Thyroid gland (tissue), 4 donors: Measurements from ENCODE around the gene KIF13A. TPM values are rescaled to one million over a fixed set of nuclear protein-coding genes. Genes with fewer than 3 reads are reported as not detected.

Experiments
- DNase-seq, 2 donors: peaks; one replicate each; pipeline ENCODE4 v3.0.0-alpha.2; 2019
- H3K27ac ChIP-seq, 3 donors: fragments of 200-600 bp; sonication (generic); 1 replicate in 2 of 3; 2 replicates in 1 of 3; pipeline ENCODE4 v1.5.1; 2016 to 2019; ENCODE audit warnings: mild to moderate bottlenecking in 1 of 3, moderate library complexity in 1 of 3
- H3K27me3 ChIP-seq: fragments of 200-600 bp; sonication (generic); one replicate; pipeline ENCODE4 v1.5.1; 2019
- H3K36me3 ChIP-seq, 2 donors: fragments of 200-600 bp; sonication (generic); one replicate each; pipeline ENCODE4 v1.5.1; 2016 to 2019
- H3K4me1 ChIP-seq, 2 donors: fragments of 200-600 bp; sonication (generic); one replicate each; pipeline ENCODE4 v1.5.1; 2017 to 2019
- H3K4me3 ChIP-seq, 3 donors: fragments of 200-600 bp; sonication (generic); replicated peaks in 1 of 3; 1 replicate in 2 of 3; 2 replicates in 1 of 3; pipeline ENCODE4 v1.5.1; 2016; ENCODE audit warnings: mild to moderate bottlenecking in 1 of 3
- H3K9me3 ChIP-seq: fragments of 200-600 bp; sonication (generic); one replicate; pipeline ENCODE4 v1.5.1; 2017
- POLR2A ChIP-seq, 2 donors: fragments of 450-650 bp; IDR thresholded peaks; one replicate each; pipeline ENCODE4 v1.6.1; 2017; ENCODE audit warnings: antibody characterized with exemption in 2 of 2, mild to moderate bottlenecking in 2 of 2, moderate library complexity in 1 of 2
- WGBS, 2 donors: methylation state at CpG; one replicate each; pipeline ENCODE4 v1.1.5; 2017; 5-methylcytosine and 5-hydroxymethylcytosine counted together
- intact Hi-C: fragments of 100-400 bp; cut with DNase I; formaldehyde crosslinking; loops from one replicate; pipeline ENCODE4 v1.15.1; 2023
- total RNA-seq, 4 donors: library from RNA; depleted of rRNA; stranded (reverse); fragments of >200 nt; gene quantifications; one replicate each; pipeline ENCODE4 v1.2.3, GENCODE V29; 2016
- TF ChIP-seq, protein P1 (sequence below), 6 experiments: fragments of 200-600 bp in 3 of 6; fragments of 450-650 bp in 3 of 6; sonication (generic) in 3 of 6; IDR thresholded peaks; one replicate each; pipeline ENCODE4 v1.5.1; 2016 to 2019; ENCODE audit warnings: antibody characterized with exemption in 6 of 6, mild to moderate bottlenecking in 2 of 6, inconsistent platforms in 1 of 6, moderate library complexity in 1 of 6

KIF13A gene
- total RNA-seq, 4 donors from 2014 or later = 40.7 to 79.8 (median 66.4) TPM

DNA sequence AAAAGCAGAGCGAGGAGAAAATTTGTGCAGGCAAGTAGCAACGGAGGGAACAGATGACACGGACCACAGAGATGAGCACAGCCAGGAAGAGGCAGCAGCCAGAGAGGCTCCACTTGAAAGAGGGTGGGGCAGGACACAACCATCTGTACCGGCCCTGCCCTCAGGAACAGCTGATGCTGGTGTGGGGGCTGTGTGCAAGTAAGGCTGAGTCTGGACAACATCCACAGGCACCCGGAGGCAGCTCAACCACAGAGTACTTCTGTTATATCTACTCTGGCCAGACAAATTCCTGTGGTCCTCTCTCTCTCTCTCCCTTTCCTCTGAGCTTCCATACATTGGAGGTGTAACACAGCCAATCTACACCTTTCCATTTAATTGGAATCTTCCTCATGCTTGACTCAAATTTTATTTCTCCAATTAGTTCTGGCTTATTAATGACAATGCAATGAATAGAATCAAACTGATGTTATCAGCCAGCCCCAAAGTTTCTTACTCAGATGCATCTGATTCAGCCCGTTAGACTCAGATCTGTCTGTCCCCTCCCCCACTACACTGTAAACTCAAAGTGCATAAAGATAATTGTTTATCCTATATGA lies 24.9 kb downstream of the KIF13A start:
- no peak for DNase-seq
- intact Hi-C loops = no loop called here
- Histone ChIP-seq H3K4me1 (peaks cover 0 to 46% of the 10 kb centered on the region in 2 donors), H3K27ac (no peak overlapping the region), H3K27me3 (no peaks in the 10 kb centered on the region), H3K9me3 (no peaks in the 10 kb centered on the region), H3K4me3 (no peak overlapping the region), H3K36me3 (no peaks in the 10 kb centered on the region)
- TF ChIP-seq, protein P1, sequence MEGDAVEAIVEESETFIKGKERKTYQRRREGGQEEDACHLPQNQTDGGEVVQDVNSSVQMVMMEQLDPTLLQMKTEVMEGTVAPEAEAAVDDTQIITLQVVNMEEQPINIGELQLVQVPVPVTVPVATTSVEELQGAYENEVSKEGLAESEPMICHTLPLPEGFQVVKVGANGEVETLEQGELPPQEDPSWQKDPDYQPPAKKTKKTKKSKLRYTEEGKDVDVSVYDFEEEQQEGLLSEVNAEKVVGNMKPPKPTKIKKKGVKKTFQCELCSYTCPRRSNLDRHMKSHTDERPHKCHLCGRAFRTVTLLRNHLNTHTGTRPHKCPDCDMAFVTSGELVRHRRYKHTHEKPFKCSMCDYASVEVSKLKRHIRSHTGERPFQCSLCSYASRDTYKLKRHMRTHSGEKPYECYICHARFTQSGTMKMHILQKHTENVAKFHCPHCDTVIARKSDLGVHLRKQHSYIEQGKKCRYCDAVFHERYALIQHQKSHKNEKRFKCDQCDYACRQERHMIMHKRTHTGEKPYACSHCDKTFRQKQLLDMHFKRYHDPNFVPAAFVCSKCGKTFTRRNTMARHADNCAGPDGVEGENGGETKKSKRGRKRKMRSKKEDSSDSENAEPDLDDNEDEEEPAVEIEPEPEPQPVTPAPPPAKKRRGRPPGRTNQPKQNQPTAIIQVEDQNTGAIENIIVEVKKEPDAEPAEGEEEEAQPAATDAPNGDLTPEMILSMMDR (IDR thresholded peaks at IDR 0.05) = no peak
- no peak for TF ChIP-seq POLR2A (IDR thresholded peaks at IDR 0.05)
- 59 to 79% methylated on average over 6 of the region's 6 CpGs for WGBS, 2 donors

DNA sequence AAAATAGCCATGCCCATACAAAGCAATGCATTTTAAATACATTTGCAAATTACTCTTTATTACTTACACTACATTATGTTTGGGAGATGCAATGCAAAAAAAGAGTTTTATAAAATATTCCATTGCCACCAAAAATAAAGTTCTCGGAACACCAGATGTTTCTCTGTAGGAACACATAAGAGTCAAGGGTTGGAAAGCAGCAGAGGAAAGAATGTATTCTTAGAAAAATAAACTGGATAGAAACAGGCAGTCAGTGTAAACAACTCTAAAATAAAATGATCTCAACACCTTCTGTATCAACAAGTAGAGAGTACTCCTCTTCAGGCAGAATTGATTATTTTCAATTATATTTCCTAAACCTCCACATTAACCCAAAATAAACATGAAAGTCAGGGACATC lies 28.1 kb downstream of the KIF13A start:
- no peak overlapping the region for H3K4me3 ChIP-seq

DNA sequence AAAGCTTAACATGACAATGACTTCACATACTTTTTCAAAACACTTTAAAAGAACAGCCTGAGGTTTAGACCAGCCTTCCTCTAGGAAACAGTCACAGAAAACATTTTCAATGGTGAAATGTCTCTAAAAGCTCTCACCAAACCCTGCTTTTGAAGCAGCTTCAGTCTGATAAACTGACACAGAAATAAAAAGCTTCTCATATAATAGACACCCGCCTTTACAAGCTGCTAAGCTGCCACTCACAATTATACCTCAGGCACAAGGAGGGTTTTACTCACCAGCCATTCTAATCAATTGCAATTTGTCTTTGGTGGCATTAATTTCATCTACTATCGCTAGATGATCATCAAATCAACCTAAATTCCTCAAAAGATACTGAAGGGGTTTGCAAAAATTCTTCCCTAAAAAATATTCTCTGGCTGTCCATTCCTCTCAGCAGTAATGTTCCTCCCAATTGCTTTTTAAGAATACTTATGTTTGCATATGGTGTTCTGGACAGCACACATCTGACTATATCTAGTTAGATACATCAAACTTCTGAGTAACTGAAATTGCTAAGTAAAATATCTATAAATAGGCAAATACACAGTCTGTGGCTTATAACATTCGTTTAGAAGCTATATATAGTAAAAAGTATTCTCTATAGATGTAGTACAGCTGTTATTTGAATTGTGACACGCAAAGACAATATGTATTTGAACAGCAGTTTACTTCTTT lies 29.4 kb downstream of the KIF13A start:
- H3K27ac ChIP-seq = no peak overlapping the region
- intact Hi-C loops = no loop called here
- no peaks in the 10 kb centered on the region for H3K27me3 ChIP-seq

More for the DNA sequence above, 28.1 kb downstream of the KIF13A start:
- TF ChIP-seq, protein P1 (IDR thresholded peaks at IDR 0.05) = no peak
- no peak for TF ChIP-seq POLR2A (IDR thresholded peaks at IDR 0.05)
- Histone ChIP-seq H3K27me3 (no peaks in the 10 kb centered on the region), H3K36me3 (no peaks in the 10 kb centered on the region), H3K4me1 (peaks cover 0 to 24% of the 10 kb centered on the region in 2 donors), H3K27ac (no peak overlapping the region), H3K9me3 (no peaks in the 10 kb centered on the region)
- no peak for DNase-seq
- intact Hi-C loops = no loop called here
- 77 to 78% methylated on average over 1 of the region's 1 CpG for WGBS, 2 donors

DNA sequence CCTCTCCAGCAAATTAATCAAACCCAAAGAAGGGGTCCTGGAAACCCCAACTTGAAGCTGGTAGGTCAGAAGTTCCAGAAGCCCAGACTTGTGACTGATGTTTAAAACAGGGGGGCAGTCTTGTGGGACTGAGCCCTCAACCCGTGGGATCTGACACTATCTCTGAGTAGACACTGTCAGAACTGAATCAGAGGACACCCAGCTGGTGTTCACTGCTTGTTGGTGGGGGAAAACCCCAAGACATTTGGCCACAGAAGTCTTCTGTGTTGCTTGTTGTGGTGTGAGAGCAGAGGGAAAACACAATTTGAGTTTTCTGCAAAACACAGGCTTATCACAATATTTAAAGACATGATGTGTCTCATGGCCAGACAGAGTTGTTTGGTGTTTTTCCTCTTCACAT lies 29.9 kb downstream of the KIF13A start:
- DNase-seq = no peak
- TF ChIP-seq POLR2A (IDR thresholded peaks at IDR 0.05) = no peak
- TF ChIP-seq, protein P1 (IDR thresholded peaks at IDR 0.05) = no peak
- Histone ChIP-seq H3K27ac (no peak overlapping the region), H3K9me3 (no peaks in the 10 kb centered on the region), H3K4me3 (no peak overlapping the region), H3K36me3 (no peaks in the 10 kb centered on the region), H3K27me3 (no peaks in the 10 kb centered on the region), H3K4me1 (peaks cover 0 to 24% of the 10 kb centered on the region in 2 donors)
- intact Hi-C loops = no loop called here
- 44 to 58% methylated on average over 1 of the region's 1 CpG for WGBS, 2 donors

More for the DNA sequence above, 29.4 kb downstream of the KIF13A start:
- DNase-seq = no peak
- WGBS, 2 donors = 95% methylated on average over 4 of the region's 4 CpGs
- Histone ChIP-seq H3K4me1 (peaks cover 0 to 24% of the 10 kb centered on the region in 2 donors), H3K4me3 (no peak overlapping the region), H3K36me3 (no peaks in the 10 kb centered on the region), H3K9me3 (no peaks in the 10 kb centered on the region)
- TF ChIP-seq POLR2A (IDR thresholded peaks at IDR 0.05) = no peak
- TF ChIP-seq, protein P1 (IDR thresholded peaks at IDR 0.05) = no peak

DNA sequence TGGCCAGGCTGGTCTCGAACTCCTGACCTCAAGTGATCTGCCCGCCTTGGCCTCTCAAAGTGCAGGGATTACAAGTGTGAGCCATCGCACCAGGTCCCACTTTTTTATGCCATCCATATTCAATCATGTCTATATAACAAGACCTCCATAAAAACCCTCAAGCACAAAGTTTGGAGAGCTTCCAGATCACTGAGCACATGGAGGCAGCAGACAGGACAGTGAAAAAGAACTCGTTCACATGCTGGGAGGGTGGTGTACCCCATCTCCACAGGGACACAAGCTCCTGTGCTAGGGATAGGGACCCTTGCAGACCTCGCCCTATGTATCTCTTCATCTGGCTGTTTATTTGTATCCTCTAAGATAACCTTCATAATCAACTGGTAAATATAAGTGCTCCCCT lies 30.3 kb downstream of the KIF13A start:
- Histone ChIP-seq H3K36me3 (no peaks in the 10 kb centered on the region), H3K4me1 (peaks cover 0 to 20% of the 10 kb centered on the region in 2 donors), H3K27ac (no peak overlapping the region), H3K4me3 (no peak overlapping the region), H3K9me3 (no peaks in the 10 kb centered on the region), H3K27me3 (no peaks in the 10 kb centered on the region)
- intact Hi-C loops = no loop called here
- no peak for DNase-seq
- no peak for TF ChIP-seq POLR2A (IDR thresholded peaks at IDR 0.05)
- TF ChIP-seq, protein P1 (IDR thresholded peaks at IDR 0.05) = no peak
- WGBS, 2 donors = 85 to 90% methylated on average over 5 of the region's 5 CpGs
